ENCODE measurements around the gene SPECC1.

Gene SPECC1

GRCh38 chr17:20171741-20172365 is 162.7 kb downstream of the SPECC1 start:
- H3K4me1 ChIP-seq (ENCODE audit: insufficient read depth, low read length, severe bottlenecking), result no peaks in the 10 kb centered on the region
- H3K4me3 ChIP-seq (ENCODE audit: low read depth, low read length, poor library complexity, severe bottlenecking), result no peak overlapping the region
- H2AFZ ChIP-seq (ENCODE audit: low read length), result no peak overlapping the region
- no peak for TF ChIP-seq CTCF (IDR thresholded peaks at IDR 0.05; ENCODE audit: low read length)
- no peak for TF ChIP-seq EZH2 (IDR thresholded peaks at IDR 0.05; ENCODE audit: borderline replicate concordance, low read length)
- H3K27ac ChIP-seq (ENCODE audit: low read depth, low read length, poor library complexity, severe bottlenecking), result no peak overlapping the region
- H3K9me2 ChIP-seq (ENCODE audit: low read depth, low read length), result no peaks in the 10 kb centered on the region
- H3K79me2 ChIP-seq (ENCODE audit: insufficient read depth, low read length), result no peaks in the 10 kb centered on the region
- no peaks in the 10 kb centered on the region for H3K27me3 ChIP-seq (ENCODE audit: insufficient read depth, low read length)
- H4K20me1 ChIP-seq (ENCODE audit: insufficient read depth, low read length), result no peaks in the 10 kb centered on the region
- H3K36me3 ChIP-seq (ENCODE audit: insufficient read depth, low read length), result no peaks in the 10 kb centered on the region
- no peaks in the 10 kb centered on the region for H3F3A ChIP-seq (ENCODE audit: insufficient read depth, low read length)
- no peak overlapping the region for H3K4me2 ChIP-seq (ENCODE audit: low read length)
- H3K9ac ChIP-seq (ENCODE audit: low read length), result no peak overlapping the region
- no peaks in the 10 kb centered on the region for H3K9me3 ChIP-seq (ENCODE audit: low read length)

- no peaks in the 10 kb centered on the region for H3K79me2 ChIP-seq (ENCODE audit: insufficient read depth, low read length)
- H3K27ac ChIP-seq (ENCODE audit: low read depth, low read length, poor library complexity, severe bottlenecking), result no peak overlapping the region
Measured at GRCh38 chr17:20172376-20172775, 163.2 kb downstream of the SPECC1 start.

GRCh38 chr17:20173091-20173490 is 163.9 kb downstream of the SPECC1 start:
- no peak overlapping the region for H3K4me3 ChIP-seq (ENCODE audit: low read depth, low read length, poor library complexity, severe bottlenecking)
- H3K36me3 ChIP-seq (ENCODE audit: insufficient read depth, low read length), result no peaks in the 10 kb centered on the region
- TF ChIP-seq CTCF (IDR thresholded peaks at IDR 0.05; ENCODE audit: low read length) (no peak), EZH2 (IDR thresholded peaks at IDR 0.05; ENCODE audit: borderline replicate concordance, low read length) (no peak)
- H3K79me2 ChIP-seq (ENCODE audit: insufficient read depth, low read length), result no peaks in the 10 kb centered on the region
- H3K4me1 ChIP-seq (ENCODE audit: insufficient read depth, low read length, severe bottlenecking), result no peaks in the 10 kb centered on the region
- no peaks in the 10 kb centered on the region for H3K27me3 ChIP-seq (ENCODE audit: insufficient read depth, low read length)
- H3K9ac ChIP-seq (ENCODE audit: low read length), result no peak overlapping the region
- no peaks in the 10 kb centered on the region for H3F3A ChIP-seq (ENCODE audit: insufficient read depth, low read length)
- H3K9me2 ChIP-seq (ENCODE audit: low read depth, low read length), result no peaks in the 10 kb centered on the region
- H3K9me3 ChIP-seq (ENCODE audit: low read length), result no peaks in the 10 kb centered on the region
- H3K4me2 ChIP-seq (ENCODE audit: low read length), result no peak overlapping the region
- H2AFZ ChIP-seq (ENCODE audit: low read length), result no peak overlapping the region
- H3K27ac ChIP-seq (ENCODE audit: low read depth, low read length, poor library complexity, severe bottlenecking), result no peak overlapping the region
- H4K20me1 ChIP-seq (ENCODE audit: insufficient read depth, low read length), result no peaks in the 10 kb centered on the region

More at GRCh38 chr17:20172376-20172775, 163.2 kb downstream of the SPECC1 start:
- no peaks in the 10 kb centered on the region for H3K27me3 ChIP-seq (ENCODE audit: insufficient read depth, low read length)
- no peaks in the 10 kb centered on the region for H3F3A ChIP-seq (ENCODE audit: insufficient read depth, low read length)
- H3K4me1 ChIP-seq (ENCODE audit: insufficient read depth, low read length, severe bottlenecking), result no peaks in the 10 kb centered on the region
- no peak overlapping the region for H3K4me3 ChIP-seq (ENCODE audit: low read depth, low read length, poor library complexity, severe bottlenecking)
- H4K20me1 ChIP-seq (ENCODE audit: insufficient read depth, low read length), result no peaks in the 10 kb centered on the region
- no peak for TF ChIP-seq EZH2 (IDR thresholded peaks at IDR 0.05; ENCODE audit: borderline replicate concordance, low read length)
- no peak for TF ChIP-seq CTCF (IDR thresholded peaks at IDR 0.05; ENCODE audit: low read length)
- no peaks in the 10 kb centered on the region for H3K9me2 ChIP-seq (ENCODE audit: low read depth, low read length)
- H2AFZ ChIP-seq (ENCODE audit: low read length), result no peak overlapping the region
- no peak overlapping the region for H3K4me2 ChIP-seq (ENCODE audit: low read length)
- no peaks in the 10 kb centered on the region for H3K36me3 ChIP-seq (ENCODE audit: insufficient read depth, low read length)
- no peaks in the 10 kb centered on the region for H3K9me3 ChIP-seq (ENCODE audit: low read length)
- no peak overlapping the region for H3K9ac ChIP-seq (ENCODE audit: low read length)

Measured in OCI-LY1 (cell line).